ENCODE data around the gene KDM4D. TPM values are rescaled to one million over a fixed set of nuclear protein-coding genes. Genes with fewer than 3 reads are reported as not detected.
"Not testable (repeated sequence)": the region's sequence is repeated elsewhere in the genome, so short reads cannot be mapped to it uniquely, and the experiment has no call there.

KDM4D gene
- total RNA-seq, 1 donor, result 1.3 TPM

DNA sequence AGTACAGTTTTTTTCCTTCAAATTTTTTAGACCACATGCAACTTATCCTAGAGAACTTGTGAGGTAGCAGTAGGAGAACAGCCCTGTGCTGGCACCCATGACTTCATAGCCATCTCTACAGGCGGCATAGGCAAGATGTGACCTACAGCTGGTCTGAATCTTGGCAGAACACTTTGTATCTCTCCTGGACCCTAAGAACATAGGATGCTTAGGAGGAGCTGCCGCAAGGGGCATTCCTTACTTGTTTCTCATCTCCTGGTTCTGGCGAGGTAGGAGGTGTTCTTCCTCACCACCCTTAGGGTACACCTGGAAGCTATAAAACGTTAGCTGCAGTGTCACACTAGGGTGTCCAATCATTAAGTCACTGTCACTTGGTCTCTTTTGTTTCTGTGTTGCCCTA is 16.5 kb upstream of the KDM4D start:
- no peak for DNase-seq (ENCODE audit: low read depth in 2 of 3, low spot score in 2 of 3)

DNA sequence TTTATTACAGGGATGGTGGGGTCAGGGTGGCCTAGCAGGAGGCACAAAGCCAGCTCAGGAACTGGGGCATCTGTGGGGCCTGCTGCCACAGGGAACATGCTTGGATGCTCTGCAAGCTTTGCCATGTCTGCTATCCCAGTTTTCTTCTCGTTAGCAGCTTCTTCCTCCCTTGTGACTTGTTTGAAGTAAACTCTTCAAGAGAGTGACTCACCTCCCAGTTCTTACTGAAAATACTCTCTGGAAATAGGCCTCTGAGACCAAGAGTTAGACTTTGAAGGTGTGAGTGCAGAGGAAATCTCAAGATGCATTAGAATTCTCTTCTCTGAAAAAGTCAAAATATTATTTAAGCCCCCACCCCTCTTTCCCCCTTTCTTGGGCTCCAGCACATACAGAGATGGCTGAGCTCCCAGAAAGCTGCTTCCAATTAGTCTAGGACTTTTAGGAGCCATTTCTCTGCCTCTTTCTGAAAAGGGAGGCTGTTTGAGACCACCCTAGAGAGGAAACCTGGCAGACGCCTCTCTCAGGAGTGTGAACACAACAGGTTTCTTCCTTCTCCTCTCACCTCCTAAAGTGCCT is 15.3 kb upstream of the KDM4D start:
- no peak for DNase-seq (ENCODE audit: low read depth in 2 of 3, low spot score in 2 of 3)

DNA sequence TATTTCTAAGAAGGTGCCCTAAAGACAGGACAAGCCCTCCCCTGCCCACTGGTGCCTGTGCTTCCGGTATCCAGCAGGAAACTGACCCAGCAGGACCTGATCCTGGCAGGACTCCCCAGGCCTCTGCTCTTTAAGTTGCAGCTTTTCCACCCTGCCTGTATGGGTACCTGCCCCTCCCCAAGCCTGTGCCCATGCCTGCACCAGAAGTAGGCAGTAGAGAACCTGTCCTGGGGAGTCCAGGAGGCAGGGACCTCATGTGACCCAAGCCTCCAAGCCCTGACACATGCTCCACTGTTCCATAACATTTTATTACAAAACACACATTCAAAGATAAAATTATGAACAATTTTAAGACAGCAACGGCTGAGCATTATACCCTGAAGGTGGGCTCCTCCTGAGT is 14.3 kb upstream of the KDM4D start:
- DNase-seq (ENCODE audit: low read depth in 2 of 3, low spot score in 2 of 3), result no peak

DNA sequence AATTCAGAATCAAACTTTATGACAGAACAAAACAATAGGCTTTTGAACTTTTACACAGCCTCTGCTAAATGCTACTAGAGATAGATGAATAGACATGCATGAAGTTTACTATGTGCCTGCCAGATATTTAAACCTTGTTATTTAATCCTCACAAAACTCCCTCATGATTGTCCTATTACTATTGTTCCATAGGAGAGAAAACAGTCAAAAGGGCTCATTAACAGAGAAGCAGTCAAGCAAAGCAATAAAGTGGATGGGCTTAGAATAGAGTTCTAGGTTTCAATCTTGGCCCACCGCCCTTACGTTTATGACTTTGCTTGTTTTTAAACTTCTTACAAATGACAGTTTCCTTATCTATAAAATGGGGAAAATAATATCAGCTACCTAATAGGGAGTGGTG is 13.0 kb upstream of the KDM4D start:
- DNase-seq (ENCODE audit: low read depth in 2 of 3, low spot score in 2 of 3), result no peak

DNA sequence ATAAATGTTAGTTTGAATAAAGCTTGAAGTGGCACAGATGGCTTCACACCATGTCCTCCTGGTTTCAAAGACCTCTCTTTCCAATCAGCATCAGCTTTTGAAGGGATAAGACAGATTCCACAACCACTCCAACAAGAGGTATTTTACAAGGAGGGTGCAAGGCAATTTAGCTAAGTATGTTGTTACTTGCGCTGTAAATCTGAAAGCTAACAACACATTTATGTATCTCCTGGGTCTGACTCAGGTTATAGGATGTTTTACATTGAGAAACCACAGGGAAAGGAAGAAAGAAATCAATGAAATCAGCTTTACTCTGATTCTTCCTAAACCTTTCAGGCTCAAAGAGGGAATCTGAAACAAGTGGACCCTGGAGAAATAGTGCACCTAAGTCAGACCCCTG is 12.3 kb upstream of the KDM4D start:
- DNase-seq (ENCODE audit: low read depth in 2 of 3, low spot score in 2 of 3), result no peak

DNA sequence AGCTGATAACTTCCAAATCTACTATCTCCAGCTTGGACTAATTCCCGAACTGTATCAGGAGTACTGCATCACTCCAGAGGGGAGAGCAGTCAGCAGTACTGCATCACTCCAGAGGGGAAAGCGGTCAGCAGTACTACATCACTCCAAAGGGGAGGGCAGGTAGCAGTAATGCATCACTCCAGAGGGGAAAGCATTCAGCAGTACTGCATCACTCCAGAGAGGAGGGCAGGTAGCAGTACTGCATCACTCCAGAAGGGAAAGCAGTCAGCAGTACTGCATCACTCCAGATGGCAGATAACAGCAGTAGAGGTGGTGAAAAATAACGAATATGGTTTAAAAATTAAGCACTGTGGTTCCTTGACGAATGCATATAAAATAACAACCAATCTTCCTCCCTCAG is 8.6 kb upstream of the KDM4D start:
- DNase-seq (ENCODE audit: low read depth in 2 of 3, low spot score in 2 of 3), result no peak

DNA sequence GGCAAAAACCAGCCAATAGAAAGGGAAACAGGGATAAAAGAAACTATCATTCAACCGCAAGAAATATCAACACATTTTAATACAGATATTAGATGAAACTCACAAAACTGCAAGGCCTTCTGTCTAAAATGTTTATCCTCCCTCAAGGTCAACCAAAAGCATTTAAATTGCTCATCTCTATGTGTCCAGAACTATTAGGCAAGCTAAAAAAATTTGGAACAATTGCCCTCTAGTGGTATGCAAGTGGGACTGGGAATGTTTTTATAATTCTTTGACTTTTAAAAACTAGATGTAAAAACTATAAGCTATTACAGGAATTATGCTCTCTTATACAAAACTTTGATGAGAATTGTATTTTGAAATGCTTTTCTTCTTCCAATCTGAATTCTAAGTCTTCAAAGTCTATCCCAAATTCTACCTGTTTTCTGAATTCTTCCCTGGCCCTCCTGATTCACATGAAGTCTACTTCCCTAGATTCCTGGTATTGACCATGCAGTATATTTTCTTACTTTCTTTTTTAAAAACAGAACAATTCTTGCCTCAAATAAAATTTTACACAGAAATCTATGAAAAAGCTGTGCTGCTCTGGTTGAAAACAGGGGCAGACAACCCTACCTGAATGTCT is 5.1 kb upstream of the KDM4D start:
- peak in 1 of 3 donors; percentile 28 for DNase-seq (ENCODE audit: low read depth in 2 of 3, low spot score in 2 of 3)

DNA sequence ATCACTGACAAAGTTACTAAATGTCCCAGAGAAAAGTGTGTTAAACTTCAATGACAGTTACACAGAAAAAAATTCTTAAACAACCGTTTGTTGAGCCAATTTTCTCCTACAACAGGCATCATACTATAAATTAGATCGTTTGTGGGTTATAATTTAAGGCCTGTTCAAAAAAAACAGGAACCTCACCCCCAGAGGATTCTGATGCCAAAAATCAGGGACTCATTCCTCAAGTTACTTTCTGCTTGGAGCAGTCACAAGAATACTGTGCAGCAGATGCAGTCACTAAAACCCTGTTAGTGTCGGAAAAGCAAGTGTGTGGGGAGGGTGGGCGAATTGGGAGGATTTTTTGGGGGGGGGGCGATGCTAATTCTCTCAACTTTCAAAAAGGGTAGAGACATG is 810 bp upstream of the KDM4D start:
- DNase-seq (ENCODE audit: low read depth in 2 of 3, low spot score in 2 of 3), result peak in 1 of 3 donors; percentile 46

DNA sequence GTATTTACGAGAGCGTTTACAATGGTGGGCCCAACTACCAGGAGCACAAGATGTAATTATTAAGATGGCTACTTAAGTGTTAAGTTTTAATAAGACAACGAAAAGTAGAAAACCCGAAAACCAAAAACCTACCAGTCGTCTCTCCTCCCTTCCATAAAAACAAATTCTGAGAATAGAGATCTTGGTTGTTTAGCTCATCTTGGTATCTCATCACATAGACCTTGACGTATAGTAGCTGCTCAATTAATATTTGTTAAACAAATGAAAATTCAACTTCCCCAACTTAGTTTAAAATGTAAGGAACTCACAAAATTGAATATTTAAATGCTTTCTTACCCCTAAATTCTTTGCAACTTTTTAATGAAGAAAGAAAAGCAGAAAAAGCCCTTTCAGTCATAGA is 669 bp downstream of the KDM4D start:
- no peak for DNase-seq (ENCODE audit: low read depth in 2 of 3, low spot score in 2 of 3)

DNA sequence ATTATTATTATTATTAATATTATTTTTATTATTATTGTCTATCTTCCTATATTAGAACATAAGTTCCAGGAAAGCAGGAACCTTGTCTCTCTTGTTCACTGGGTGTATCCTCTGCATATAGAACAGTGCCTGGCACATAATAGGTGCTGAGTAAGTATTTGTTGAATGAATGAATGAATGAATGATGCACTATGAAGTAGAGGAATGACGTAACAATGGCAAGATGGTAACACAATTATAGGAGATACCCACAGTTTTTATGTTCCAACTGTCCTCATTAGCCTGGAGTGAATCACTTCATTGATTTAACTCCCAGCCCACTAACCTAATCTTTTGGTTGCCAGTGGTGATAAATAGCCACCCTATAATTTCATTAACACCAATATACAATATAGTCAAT is 2.1 kb downstream of the KDM4D start:
- DNase-seq (ENCODE audit: low read depth in 2 of 3, low spot score in 2 of 3), result no peak

DNA sequence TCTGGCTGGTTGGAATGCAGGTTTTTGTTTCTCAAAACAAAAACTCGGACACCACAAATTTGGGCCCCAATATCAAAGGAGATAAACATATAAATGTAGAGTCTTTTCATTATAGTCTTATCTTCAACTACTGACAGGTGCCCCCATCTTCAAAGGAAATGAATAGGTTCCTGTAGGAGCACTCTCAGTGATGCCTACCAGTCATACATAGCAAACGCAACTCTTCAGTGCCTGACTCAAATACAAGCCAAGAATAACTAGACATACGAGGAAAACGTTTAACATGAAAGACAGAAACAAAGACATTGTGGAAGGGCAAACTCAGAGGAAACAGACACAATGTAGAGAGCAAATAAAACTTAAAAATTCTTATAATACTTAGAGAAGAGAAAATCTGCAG is 13.9 kb downstream of the KDM4D start:
- no peak for DNase-seq (ENCODE audit: low read depth in 2 of 3, low spot score in 2 of 3)

DNA sequence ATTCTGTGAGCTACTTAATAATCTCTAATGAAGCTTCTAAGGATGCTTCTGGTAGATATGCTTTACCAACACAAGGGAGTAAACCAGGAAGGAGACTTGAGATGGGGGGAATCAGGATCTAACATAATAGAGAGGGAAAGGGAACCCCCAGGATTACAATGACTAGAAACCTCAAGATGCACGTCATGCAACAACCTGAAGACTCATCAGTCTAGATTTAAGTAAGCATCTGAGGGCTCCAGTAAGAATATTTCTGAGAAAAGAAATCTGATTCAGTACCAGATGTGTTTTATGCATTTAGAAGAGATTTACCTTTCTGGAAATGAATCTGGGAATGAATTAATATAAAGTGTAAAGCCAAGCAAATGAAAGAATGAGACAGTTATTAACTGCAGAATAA is 15.2 kb downstream of the KDM4D start:
- DNase-seq (ENCODE audit: low read depth in 2 of 3, low spot score in 2 of 3), result no peak

DNA sequence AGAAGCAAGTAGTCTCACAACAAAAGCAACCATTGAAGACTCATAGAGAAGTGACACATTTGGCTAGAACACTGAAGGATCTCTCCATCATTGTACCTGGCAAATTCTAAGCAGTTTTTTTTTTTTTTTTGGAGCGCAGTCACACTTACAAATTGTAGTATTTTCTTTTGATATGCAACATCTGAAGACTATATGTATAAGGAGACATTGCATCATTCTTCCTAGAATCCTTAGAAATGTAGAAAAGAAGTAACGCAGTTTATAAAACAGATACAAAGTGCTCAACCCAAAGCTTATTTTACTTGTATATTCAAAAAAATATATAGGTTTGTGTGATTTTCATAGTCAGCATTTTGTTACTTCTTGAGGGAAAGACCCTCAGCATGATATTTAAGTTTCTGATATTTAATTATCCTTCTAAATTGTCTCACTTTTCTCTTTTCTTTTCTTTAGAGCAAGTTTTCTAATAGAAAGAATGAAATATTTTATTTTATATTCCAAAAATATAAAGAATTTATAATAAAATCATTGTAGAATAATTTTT is 20.0 kb downstream of the KDM4D start:
- DNase-seq (ENCODE audit: low read depth in 2 of 3, low spot score in 2 of 3), result no peak

DNA sequence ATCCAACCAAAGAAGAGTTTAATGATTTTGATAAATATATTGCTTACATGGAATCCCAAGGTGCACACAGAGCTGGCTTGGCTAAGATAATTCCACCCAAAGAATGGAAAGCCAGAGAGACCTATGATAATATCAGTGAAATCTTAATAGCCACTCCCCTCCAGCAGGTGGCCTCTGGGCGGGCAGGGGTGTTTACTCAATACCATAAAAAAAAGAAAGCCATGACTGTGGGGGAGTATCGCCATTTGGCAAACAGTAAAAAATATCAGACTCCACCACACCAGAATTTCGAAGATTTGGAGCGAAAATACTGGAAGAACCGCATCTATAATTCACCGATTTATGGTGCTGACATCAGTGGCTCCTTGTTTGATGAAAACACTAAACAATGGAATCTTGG is 23.9 kb downstream of the KDM4D start:
- DNase-seq (ENCODE audit: low read depth in 2 of 3, low spot score in 2 of 3), result no peak

DNA sequence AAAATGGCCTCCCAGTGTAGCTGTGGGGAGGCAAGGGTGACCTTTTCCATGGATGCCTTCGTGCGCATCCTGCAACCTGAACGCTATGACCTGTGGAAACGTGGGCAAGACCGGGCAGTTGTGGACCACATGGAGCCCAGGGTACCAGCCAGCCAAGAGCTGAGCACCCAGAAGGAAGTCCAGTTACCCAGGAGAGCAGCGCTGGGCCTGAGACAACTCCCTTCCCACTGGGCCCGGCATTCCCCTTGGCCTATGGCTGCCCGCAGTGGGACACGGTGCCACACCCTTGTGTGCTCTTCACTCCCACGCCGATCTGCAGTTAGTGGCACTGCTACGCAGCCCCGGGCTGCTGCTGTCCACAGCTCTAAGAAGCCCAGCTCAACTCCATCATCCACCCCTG is 24.8 kb downstream of the KDM4D start:
- DNase-seq (ENCODE audit: low read depth in 2 of 3, low spot score in 2 of 3), result no peak

DNA sequence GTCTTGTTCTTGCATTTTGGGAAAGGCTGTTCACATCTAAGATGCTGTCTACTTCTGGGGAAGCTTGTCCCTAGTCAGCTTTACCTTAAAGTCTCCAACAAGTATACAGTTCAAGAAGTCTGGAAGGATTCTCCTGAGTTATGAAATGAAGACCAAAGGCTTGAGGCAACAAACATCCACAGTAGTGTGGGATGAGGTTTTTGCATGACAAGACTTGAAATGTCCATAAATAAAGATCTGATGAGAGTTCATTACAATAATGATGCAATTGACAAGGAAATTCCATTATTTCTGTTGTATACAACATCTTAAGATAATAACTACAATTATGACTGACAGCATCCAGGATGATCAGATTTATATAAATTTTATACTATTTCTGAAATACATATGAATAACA is 30.2 kb downstream of the KDM4D start:
- no peak for DNase-seq (ENCODE audit: low read depth in 2 of 3, low spot score in 2 of 3)

DNA sequence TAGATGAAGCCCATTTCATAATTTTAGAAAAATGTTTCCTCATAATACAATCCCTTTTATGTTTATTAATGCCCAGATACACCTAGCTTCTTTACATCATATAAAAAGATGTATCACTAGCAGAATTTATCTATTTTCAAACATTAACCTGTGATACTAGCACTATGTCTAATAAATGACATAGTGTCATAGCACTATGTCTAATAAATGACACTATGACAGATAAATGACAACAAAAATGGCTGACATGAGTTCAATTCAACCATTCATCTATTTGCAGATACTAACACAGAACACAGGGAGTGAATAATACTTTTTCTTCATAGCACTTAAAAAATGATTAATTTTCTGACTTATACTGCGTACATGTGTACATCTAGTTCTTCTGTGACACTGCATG is 32.1 kb downstream of the KDM4D start:
- DNase-seq (ENCODE audit: low read depth in 2 of 3, low spot score in 2 of 3), result no peak

DNA sequence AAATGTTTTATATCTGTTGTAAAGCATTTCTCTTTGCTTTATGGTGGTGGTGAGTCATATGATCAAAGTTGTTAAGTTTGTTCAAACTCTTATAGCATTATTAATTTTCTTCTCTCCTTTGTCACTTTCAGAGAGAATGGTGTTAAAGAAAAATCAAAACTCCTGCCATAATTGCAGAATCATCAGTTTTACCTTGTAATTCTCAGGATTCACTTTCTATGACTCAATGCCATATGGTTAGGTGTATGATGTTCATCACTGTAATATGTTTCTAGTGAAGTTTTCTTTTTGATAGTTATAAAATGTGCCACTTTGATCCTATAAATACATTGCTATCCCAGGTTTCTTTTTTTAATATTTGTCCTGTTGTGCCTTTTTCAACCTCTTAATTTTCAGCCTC is 37.9 kb downstream of the KDM4D start:
- no peak for DNase-seq (ENCODE audit: low read depth in 2 of 3, low spot score in 2 of 3)

DNA sequence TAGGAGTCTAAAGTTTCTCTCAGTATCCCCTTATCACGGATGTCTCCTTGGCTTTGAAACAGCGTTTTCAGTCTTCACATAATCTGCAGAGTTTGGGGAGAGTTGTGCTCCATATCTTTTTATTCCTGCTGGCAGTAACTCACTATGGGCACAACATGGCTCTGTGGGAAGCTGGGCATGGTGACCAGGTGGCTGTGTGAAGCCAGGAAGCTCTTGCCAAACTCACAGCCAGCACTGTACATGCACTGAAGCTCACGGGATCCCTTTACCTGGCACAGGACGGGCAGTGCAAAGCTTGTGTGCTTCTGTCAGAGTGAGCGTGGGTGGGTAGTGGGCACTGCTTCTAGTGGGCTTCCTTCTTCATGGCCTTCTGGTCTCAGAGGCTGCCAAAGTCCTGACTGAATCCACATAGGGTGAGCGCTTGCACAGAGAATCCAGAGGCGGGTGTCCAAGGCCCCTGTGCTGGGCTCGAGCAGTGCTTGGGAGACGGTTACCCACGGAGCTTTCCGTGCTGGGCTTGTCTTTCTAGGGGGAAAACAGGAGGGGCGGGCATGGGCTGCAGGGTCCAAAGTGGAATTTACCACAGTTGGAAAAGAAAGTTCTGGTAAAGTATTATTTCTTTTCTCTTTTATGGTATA is 40.8 kb downstream of the KDM4D start:
- DNase-seq (ENCODE audit: low read depth in 2 of 3, low spot score in 2 of 3), result no peak

DNA sequence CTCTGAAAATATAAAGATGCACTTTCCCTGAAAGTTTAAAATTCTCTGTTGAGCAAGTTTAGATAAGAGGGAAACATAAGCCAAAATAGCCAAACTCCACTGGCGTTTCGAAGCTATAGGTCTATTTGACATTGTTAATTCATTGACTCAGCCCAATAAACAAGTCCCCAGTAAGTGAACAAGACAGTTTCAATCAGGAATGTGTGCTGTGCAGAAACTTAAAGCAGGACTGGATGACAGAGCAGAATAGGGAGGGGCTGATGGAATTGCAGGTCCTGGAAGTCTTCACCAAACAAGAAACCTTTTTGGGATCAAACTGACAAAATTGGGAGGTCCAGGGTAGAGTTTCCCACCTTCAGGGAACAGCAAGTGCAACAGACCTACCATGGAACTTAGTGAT is 42.6 kb downstream of the KDM4D start:
- DNase-seq (ENCODE audit: low read depth in 2 of 3, low spot score in 2 of 3), result no peak

DNA sequence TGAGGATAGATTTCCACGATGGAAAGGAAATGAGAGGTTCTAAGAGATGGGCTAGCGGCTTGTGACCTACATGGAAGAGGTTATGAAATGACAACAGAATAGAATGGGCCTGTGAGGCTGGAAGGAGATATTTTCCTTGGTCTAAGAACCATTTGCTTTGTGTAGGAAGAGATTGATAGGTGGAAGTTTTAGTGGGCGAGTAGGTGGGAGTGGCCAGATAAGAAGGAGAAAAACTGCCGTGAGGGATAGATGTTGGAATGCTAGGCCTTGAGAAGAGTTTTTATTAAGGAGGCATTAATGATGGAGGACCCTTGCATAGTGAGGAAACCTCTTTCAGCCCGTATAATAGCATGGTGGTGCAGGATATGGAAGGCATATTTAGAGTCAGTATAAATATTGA is 48.0 kb downstream of the KDM4D start:
- DNase-seq (ENCODE audit: low read depth in 2 of 3, low spot score in 2 of 3), result not testable (repeated sequence)

DNA sequence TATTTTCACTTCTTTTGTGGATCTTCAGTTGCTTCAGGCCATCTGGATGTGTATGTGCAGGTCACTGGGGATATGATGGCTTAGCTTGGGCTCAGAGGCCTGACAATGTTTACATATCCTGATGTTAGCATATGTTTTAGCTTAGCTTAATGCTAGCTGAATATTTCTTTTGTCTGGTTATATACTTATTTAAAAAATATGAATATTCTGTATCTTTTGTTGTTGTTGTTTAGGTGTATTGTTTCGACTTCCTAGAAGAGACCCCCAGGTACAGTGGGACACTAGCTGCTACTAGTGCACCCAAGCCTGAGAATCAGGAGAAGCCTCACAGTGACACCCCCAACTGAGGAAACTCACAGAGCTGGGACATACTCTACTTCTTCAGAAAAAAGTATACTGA is 51.4 kb downstream of the KDM4D start, which contains the start of gene KDM4E:
Gene KDM4E, plus strand, starts transcription at position 301 of the 400 bp plus-strand sequence. CDS start 300 bp downstream, outside the sequence.
- no peak for DNase-seq (ENCODE audit: low read depth in 2 of 3, low spot score in 2 of 3)

Measured in hematopoietic multipotent progenitor cell (in vitro differentiated cells).